ELF-1 (cell line): ENCODE measurements around the gene DGLUCY.
"Not testable (repeated sequence)": the region's sequence is repeated elsewhere in the genome, so short reads cannot be mapped to it uniquely, and the experiment has no call there.

Experiments used
- DNase-seq: peaks from one replicate; pipeline ENCODE4 v3.0.0-alpha.2; 2016; ENCODE audit warnings: low read depth, low spot score

Gene DGLUCY

DNA sequence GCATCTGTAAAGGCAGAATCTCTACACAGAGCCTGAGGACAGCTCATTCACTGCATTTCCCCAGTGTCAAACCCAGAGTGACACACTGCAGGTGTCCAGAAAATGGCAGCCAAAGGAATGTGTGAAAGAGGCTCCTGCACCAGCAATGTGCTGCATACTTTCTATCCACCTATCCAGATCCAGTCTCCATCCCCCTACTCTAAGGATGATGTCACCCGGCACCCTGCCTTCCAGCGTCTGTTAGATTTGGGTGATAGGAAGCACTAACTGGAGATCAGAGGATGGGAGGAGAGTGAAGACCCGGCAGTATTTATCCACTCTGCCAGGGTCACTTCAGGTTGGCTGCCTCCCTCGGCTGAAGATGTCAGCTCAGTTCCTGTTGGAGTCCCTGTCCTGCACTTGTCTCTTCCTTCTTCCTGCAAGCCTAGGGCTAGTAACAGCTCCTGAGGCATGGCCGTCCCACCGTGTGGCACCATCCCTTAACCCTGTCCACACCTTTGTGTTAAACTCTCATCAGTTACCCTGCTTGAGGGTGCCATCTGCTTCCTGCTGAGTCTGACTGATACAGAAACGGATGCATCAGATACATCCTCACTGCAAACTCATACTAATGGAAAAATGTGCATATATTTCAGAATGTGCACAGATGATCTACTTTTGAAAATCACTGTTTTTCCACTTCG is 143.6 kb downstream of the DGLUCY start:
- peak; percentile 86 for DNase-seq

GRCh38 chr14:91258011-91258618 is 144.2 kb downstream of the DGLUCY start:
- no peak for DNase-seq

GRCh38 chr14:91258876-91259275 is 145.0 kb downstream of the DGLUCY start:
- no peak for DNase-seq

GRCh38 chr14:91261115-91261514 is 147.2 kb downstream of the DGLUCY start:
- DNase-seq = no peak

DNA sequence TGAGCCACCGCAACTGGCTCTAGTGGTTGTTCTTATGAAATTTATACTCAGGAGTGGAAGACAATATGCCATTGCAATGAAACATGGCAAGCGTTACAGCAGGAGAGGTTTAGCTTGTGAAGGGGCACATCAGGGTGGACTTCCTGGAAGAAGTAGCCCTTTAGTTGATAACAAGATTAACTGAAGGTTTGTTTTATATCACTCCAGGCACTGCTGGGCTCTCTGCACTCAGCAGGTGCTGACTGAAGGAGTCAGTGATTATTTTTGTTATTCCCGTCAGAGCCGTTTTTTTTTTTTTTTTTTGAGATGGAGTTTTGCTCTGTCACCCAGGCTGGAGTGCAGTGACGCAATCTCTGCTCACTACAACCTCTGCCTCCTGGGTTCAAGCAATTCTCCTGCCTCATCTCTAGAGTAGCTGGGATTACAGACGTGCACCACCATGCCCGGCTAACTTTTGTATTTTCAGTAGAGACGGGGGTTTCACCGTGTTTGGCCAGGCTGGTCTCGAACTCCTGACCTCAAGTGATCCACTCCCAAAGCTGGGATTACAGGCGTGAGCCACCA is 148.2 kb downstream of the DGLUCY start:
- no peak for DNase-seq

DNA sequence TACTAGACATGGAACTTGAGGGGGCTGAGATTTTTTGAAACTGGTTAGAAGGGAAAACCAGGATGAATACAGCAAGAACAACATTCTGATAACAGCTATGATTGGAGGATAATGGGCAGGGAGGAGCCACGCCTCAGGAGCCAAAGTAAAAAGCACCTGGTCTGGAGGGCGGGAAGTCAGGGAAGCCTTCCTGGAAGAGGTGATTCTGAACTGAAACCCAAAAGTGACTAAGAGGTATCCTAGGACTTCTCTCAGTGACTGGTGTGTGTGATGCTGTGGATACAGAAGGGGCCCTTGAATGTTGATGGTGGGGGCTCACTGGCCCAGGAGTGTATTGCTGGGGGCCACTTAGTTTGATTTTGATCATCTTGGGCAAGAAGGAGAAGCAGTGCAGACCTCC is 149.5 kb downstream of the DGLUCY start:
- DNase-seq = no peak

DNA sequence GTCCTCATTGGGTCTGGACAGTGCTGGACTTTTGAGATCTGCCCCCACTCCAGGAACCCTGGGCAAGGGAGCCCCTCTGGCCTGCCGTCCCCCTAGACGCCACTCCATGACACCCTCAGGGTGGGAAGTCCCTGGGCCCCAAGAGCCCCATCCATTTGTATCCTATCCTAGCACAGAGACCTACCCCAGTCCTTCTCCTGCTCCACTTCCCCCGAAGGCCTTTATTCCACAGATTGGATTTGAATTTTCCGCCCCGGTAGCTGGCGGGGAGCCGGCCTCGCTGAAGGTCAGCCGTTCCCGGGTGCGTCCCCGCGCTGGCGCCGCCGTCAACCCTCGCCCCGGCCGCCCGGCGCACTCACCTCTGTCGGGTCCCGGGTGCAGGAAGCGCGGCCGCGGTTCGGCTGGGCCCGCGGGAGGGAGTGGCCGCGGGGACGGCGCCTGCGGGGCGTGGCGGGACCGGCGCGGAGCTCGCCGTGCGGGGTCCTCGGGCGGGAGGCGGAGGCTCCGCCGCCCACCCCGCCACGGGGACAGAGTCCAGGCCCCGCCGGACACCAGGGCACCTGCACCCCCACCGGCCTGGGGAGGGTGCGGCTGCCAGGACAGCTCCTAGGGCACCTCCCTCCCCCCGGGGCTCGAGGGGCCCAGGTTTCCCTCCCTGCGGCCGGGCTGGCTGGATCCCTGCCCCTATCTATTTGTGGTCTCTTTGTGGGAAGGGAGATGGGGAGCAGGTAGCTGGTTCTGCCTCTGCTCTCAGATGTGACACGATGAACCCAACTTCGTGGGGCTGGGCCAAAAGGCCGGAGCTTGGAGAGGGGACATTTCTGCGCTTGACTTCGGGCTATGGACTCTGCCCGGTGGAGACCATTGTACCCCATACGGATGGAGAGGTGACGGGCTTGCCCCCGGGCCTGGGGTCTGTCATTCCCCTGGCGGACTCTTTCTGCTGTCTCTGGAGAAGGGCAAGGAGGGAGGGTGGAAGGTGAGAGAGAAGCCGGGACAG is 150.6 kb downstream of the DGLUCY start:
- DNase-seq = no peak

- DNase-seq = no peak
These were observed 151.5 kb downstream of the DGLUCY start for GRCh38 chr14:91265404-91265803.

DNA sequence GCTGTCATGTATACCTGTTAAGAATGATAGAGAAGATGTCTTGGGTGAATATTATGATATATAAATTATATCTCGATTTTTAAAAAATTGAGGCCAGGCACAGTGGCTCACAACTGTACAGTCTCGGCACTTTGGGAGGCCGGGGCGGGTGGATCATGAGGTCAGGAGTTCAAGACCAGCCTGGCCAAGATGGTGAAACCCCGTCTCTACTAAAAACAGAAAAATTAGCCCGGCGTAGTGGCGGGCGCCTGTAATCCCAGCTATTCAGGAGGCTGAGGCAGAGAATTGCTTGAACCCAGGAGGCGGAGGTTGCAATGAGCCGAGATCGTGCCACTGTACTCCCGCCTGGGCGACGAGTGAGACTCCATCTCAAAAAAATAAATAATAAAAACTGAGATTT is 152.4 kb downstream of the DGLUCY start:
- DNase-seq = not testable (repeated sequence)

DNA sequence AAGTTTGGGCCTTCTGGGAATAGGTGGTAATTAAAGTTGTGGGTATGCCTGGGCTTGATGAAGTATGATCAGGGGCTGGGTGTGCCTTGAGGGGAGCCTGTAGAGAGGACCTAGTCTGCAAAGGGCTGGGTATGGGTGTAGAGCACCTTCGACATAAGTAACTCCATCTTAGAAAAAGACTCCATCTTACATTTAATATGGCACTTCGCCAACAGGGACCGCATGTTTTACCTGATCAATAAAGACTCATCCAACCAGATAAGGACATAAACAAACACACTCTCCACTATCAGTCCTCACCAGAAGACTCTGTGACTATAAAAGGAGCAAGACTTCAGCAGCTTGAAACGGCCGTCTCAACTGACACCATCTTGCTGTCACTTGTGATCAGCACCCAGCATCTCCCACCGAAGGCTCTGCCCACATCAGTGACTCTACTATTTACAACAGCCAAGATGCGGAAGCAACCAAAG is 154.1 kb downstream of the DGLUCY start:
- no peak for DNase-seq

DNA sequence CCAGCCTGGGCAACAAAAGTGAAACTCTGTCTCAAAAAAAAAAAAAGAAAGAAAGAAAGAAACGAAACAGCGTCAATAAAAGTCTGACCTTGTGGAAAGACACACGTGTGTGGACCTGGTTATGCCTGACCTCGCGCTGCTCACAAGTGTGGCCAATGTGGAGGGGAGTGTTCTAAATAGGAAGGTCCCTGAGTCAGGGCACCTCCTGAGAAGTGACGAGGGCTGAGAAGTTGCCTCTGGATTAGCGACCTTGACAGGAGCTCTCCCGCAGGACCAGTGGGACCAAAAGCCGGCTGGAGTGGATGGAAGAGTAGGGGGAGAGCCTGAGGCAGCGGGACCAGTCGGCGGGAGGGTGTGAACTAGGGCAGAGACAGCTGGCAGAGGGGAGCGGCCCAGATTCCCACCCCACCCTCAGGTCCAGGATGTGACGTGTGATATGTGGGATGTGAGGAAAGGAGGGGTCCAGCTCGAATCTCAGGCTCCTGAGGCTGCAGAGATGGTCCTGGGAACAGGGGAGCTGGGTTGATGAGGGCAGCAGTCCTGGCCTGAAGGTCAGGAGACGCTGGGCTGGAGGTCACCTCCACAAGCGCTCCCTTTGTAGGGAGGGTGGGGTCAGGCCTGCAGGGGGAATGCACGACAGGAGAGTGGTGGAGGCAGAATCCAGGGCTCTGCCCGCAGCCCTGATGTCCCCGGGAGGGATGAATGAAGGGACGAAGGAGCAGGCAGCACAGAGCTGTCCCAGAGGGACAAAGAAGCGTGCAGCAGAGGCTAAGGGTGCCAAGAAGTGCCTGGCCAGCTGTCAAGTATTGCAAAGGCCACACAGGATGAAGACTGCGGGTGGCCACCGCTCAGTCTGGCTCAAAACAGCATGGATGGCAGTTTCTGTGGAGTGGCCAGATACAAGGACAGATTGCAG is 155.5 kb downstream of the DGLUCY start:
- no peak for DNase-seq

DNA sequence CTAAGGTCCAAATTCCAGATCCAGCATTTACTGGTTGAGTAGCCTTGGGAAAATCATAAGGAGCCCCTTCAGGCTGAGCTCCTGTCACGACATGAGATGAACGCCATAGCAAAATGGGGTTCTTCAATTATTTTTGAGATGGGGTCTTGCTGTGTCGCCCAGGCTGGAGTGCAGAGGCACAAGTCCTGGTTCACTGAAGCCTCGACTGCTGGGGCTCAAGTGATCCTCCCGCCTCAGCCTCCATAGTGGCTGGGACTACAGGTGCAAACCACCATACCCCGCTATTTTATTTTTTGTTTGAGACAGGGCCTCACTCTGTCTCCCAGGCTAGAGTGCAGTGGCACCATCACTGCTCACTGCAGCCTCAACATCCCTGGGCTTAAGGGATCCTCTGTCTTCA is 156.3 kb downstream of the DGLUCY start:
- no peak for DNase-seq

- DNase-seq = no peak
These were observed 156.7 kb downstream of the DGLUCY start for GRCh38 chr14:91270619-91271018.

GRCh38 chr14:91271639-91272038 is 157.8 kb downstream of the DGLUCY start:
- DNase-seq = no peak

- no peak for DNase-seq
These were observed 158.7 kb downstream of the DGLUCY start for GRCh38 chr14:91272341-91273272.

DNA sequence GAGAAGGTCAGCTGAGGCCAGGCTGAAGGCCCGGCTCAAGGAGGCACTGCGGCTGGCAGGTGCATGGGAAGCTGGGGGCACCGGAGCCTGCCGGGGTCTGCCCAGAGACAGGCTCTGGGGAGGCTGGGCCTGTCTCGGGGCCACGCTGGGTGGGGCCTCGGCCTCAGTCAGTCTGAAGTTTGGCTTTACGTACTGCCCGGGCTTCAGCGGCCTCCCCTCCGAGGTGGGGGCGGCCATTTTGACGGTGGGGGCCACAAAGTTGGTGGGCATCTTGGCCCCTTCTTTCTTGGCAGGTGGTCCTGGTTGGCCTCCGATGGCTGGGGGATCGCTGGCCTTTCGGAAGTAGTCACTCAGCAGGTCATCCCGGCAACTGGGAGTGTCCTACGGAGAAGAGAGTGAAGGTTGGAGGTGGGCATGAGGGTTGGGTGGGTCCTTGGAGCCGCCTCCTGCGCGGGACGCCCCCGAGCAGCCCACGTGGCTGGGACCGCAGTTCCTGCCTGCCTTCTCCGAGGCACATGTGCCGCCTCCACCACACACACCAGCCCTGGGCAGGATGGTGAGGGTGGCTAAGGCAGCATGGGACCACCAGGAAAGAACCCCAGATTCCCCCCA is 159.5 kb downstream of the DGLUCY start:
- no peak for DNase-seq

DNA sequence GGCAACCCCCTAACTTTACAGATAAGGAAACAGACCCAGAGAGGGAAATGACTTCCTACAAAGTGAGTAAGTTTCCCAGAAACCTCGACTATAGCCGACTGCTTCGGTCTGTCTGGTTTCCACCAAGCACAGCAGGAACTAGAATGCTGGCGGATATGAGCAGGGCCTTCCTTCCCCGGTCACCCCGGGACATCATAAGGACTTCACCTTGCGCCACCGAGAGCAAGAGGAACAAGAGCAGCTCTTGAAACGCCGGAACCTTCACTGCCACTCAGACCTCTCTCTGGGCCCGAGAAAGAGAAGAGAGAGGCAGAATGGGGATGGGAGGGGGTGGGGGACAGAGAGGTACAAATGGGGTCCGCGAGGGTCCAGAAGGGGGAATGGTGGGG is 160.0 kb downstream of the DGLUCY start:
- no peak for DNase-seq

- no peak for DNase-seq
These were observed 160.9 kb downstream of the DGLUCY start for GRCh38 chr14:91274796-91275195.
